HG03103 (cell line): ENCODE measurements around the gene CSNK2A3.

Experiments used
- ATAC-seq: cut with Tn5 transposase; IDR thresholded peaks from one replicate; pipeline ENCODE4 v1.9.1; 2021; ENCODE audit warnings: low read depth; ENCODE audit not compliant: unreplicated experiment

CSNK2A3 gene

DNA sequence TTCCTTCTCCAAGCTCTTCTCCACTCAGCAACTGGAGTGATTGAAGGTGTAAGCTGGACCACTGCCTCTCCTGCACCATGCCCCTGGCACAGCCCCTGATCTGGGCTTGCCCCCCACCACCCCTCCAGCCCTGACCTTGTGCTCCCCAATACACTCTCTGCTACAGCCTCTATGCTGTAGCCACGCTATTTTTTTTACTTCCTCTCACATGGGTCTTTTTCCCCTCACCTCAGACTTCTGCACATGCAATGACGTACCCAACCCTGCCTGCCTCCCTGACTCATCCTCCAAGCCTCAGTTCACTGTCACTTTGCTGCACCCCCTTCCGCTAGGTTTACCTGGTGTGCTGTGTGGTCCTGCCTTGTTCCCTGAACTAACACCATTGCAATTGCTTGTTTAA, 9.0 kb downstream of the CSNK2A3 start:
- ATAC-seq, result no peak

DNA sequence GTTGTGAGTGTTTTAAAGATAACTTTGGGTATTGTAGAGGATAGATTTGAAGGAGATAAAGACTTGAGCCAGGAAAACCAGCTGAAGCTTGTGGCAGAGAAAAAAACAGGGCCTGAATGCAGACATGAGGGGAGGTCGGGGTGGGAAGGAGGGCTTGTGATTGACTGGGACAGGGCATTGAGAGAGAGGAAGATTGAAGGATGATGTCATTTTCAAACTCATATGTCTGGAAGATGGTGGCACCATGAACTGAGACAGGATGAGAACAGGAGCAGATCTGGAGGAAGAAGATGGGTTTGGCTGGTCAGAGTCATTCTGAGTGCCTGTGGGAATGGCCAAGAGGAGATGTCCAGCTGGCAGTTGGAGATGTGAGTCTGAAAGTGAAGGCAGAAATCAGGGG, 14.7 kb downstream of the CSNK2A3 start:
- ATAC-seq, result no peak

DNA sequence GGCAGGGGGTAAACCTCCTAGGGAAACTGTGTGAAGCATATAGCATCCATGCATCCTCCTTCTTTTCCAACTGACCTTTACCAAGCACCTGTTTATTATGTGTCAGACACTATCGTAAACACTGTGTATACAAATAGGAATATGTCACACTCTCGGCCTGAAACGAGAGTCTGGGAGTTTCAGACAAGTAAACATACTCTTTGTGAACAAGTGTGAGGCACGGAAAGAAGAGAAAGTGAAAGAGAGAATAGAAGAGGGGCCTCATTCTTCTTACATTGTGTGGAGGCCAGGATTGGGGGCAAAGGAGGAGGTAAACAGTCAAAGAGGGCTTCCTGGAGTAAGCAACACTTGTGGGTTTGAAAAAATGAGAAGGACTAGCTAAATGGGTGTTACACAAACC, 16.4 kb downstream of the CSNK2A3 start:
- no peak for ATAC-seq

DNA sequence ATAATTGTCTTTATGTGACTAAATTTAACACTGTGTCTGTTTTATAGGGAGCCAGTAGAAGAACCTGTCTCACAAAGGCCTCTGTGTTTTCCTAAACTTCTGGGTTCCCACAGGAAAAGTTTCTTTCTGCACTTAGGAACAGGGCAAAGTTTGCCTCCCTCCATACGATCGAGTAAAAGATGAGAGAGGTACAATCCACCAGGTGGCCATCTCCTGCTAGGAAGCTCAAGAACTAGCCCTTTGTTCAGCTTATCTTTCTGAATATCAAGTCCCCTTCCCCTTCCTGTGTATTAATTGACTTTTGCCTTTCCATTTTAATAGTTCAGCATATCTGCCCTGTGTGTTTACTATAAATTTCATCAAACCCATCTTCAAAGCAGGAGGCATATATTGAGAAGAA, 18.0 kb downstream of the CSNK2A3 start:
- ATAC-seq, result no peak

DNA sequence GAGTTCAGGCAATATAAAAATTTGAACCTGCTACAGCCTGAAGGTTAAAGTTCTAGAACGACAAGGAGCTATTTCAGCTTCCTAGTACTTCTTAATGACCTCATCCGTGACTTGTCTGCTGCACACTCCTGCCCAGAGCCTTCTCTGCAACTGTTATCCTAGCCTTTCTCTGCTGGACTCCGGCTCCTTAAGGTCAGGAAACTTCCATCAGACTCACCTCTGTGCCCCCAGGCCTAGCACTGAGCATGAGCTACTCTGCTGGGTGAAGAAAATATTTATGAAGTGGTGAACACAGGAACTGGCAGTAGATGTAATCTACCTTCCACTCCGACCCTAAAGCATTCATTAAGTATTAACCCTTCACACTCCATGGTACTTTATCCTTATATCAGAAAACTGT, 18.4 kb downstream of the CSNK2A3 start:
- ATAC-seq, result no peak

DNA sequence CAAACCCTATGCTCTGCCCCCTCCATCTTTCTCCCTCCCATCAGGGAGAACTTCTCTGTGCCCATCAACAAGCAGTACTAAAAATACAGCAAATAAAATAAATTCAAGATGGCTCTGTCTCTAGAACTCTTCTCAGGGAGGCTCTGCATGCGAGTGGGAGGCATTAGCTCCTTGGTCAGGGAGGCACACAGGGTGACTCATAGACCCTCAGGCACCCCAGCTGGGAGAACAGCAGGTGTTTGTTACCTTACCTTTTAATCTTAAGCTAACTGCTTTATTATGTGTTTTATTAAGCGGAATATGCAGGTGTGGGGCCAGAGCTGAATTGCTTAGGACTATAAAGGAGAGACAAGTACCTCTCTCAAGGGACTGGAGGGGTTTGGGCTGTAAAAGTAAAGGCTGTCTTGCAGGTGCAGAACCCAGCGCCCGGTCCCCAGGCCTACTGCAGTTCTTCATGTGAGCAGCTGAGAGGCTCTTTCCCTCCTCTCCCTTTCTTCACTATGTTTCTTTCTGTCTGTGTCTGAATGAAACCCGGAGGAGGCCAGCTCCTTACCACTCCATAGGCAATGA, 20.8 kb downstream of the CSNK2A3 start:
- no peak for ATAC-seq

DNA sequence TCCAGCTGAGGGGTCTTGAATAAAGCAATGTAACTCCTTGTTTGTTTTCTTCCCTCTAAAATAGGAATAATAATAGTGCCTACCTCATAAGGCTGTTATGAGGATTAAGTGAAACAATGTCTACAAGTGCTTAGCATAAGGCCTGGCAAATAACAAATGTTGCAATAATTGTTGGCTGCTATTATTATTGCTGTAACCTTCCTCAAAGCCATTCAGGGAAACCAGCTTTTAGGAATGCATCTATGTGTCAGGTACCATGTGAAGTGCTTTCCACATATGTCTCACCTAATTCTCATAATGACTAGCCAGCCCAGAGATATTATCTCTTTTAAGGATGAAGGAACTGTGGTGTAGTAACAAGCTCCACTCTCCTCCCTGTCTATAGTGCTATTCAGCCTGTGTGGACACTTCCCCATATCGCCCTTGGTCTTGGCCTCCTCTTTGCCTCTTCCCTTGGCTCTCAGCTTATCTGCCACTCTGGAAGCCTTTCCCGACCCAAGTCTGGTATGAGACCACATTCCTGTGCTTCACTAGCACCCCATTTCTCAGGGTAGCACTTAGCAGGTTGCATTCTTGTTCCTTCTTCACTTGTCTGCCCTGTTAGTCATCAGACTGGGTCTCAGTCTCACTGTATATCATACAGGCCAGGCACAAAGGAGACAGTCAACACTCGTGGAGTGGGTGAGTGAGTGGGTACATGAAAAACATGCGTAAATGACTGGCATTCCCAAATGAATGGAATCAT, 23.8 kb downstream of the CSNK2A3 start:
- no peak for ATAC-seq

DNA sequence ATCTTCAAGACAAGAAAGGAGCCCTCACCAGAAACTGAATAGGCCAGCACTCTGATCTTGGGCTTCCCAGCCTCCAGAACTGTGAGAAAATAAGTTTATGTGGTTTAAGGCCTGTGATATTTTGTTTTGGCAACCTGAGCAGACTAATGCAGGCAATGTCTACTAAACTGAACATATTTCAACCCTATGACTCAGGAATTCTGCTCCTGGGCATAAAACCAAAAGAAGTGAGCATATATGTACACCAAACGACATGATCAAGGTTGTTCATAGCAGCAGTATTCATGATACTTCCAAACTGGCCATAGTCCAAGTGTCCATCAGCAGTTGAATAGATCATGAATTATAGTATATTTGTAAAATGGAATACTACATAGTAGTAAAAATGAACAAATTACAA, 29.0 kb downstream of the CSNK2A3 start:
- no peak for ATAC-seq

DNA sequence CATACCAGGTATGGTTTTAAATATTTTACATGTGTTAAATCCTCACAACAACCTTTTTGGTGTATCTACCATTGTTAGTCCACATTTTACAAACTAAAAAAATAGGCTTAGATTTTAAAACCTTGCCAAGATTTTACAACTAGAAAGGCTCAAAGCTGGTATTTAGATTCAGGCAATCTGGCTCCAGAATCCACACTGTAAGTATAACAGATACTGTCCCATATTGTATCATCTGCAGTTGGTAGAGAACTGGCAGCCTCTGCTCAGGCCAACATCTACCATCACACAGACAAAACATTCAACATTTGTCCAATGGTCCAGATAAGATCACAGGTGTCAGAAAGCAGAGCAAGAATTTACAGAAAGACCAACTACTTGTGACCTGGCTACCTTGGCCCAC, 30.9 kb downstream of the CSNK2A3 start:
- no peak for ATAC-seq

DNA sequence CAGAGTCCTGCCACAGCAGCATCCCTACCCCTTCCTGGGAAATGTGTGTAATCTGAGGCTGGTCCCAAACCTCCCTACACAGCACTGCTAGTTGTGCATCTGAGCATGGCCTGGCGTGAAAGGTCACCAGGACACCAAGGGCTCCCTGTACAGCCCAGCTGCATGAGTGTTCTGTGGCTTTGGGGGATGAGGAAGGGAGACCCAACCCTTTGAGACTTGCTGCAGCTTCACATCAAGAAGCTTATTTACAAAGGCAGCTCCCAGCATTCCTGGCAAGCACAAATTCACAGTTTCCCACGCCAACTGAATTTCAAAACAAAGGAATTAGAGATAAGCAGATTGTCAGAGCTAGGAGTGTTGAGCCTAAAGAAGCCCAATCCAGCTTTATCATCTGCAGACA, 32.2 kb downstream of the CSNK2A3 start:
- ATAC-seq, result no peak

DNA sequence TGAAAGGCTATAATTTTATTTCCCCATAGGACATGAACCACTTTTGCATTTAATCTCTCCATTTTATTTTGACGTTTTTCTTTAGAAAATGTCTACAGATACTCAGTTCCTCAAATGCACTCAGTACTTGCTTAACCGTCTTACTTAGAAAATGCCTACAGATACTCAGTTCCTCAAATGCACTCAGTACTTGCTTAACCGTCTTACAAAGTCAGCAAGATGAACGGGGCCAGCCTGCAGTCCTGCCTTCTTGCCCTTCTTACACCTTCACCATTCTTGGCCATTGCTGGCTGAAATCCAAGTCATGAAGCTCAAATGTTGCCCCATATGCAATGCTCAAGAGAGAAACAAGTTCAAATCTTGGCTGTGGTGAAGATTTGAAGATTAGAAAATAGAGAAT, 34.1 kb downstream of the CSNK2A3 start:
- peak; percentile 94 for ATAC-seq

DNA sequence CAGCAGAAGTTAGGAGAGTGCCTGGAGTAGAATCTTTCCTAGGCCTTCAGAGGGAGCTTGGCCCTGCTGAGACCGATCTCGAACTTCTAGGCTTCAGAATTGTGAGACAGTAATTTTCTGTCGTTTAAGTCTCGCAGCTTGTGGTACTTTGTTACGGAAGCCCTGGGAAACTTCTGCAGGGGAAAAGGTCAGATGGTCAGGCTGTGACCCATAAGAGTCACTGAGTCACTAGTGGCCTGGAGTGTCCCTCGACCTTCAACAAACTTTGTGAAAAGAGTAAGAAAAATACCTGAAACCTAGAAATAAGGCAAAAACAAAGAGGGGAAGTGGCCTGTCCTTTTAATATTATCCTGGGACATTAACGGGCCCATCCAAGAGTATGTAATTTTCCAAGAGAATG, 34.6 kb downstream of the CSNK2A3 start:
- ATAC-seq, result no peak

DNA sequence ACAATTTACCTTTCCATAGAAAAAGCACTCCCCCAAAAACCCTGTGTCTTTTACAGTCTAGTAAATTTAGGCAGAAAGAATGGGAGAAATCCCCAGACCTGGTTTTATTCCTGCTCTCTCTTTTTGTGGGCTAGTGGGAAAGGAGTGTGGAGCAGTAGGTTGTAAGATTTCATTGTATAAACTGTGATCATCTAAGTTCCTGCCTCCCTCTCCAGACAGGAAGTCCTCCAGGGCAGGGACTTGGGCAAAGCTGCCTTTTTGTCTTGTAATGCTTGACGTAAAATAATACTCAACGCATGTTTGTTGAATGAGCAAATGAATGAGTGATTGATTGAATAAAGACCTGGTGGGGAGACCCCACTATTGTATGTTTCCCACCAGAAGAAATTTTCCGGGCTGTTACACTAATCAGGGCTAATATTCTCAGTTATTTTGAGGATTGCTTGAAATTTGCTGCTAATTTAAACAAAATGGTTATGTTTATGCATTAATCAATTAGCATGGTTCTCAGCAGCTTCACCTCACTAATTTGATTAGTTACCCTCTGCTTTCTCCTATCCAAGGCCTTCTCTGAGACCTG, 36.3 kb downstream of the CSNK2A3 start:
- no peak for ATAC-seq

DNA sequence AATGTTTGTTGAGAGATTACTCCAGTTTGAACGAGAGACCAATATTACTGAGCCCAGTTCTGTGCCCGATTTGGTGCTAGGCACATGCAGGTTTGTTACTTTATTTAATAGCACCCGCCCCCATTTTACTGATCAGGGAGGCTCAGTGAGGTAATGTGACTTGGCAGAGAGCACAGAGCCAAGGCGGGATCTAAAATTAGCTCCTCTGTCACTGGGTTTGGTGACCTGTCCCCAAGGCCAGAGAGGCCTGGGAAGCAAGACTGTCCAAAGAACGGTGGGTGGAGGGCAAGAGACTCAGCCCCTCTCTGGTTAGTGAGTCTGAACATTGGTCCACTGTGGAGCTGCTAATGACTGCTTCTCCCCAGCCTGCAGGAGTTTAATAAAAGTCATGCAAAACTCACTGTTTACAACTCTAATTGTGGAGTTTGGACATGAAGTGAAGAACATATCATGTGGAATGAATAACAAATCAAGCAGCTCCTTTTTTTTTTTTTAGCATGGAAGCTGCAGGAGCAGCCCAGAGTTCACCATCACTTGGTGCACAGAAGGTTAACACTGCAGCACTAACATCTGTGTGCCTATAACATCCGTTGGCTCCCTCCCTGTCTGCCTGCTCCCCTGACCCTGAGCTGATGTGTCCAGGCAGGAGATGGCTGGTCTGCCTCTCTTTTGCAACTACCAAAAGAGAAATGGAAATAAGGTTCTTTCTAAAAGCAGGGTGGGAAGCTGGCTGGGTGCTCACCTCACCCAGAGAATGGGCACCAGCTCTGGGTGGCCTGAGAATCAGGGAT, 39.0 kb downstream of the CSNK2A3 start:
- no peak for ATAC-seq

DNA sequence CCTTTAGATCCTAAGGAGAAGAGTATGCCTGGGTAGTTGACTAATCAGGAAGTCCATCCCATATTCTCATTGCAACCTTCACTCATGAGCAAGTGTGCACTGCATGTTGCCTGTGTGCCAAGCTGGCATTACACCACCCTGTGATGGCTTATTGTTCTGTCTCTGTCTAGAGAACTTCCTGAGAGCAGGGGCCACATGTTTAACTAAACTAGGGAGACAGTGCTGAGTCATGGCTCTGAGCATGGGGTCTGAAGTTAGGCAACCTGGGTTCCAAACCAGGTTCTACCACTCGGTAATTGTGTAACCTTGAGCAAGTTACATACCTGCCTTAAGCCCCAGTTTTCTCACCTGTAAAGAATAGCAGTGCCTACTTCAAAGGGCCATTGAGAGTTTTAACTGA, 39.6 kb downstream of the CSNK2A3 start:
- no peak for ATAC-seq

DNA sequence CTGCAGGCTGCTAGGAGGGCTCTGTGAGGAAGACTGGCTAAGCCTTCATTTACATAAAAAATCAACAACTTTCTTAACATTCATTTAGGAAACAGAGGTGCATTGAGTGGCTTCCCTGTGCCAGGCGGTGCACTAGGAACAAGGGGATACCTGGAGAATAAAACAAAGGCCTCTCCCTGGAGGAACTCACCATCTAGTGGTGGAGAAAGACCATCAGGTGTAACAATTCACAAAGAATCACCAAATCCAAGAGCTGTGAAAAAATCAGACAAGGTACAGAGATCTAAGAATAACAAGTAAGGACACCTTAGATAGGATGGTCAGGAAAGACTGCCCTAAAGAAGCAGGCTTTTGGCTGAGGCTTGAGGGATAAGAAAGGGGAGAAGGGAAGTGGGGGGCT, 40.3 kb downstream of the CSNK2A3 start:
- ATAC-seq, result no peak

DNA sequence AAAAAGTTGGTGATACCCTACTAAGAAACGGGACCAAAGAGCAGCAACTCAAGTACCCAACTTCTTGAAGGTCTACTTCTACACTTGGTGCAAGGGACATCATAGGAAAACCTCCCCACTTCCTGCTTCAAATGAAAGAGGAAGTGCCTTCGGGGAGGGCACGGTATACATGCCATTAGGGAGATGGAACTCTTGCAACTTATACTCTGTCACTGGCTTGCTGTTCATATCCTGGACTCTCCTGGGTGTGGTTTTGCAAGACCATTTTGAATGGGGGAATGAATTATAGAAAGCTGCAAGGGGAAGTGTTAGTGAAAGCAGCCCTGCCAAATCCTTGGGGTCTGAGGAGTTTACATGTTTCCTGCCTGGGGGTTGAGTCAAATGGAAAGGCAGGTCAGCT, 41.9 kb downstream of the CSNK2A3 start:
- ATAC-seq, result peak; percentile 55

DNA sequence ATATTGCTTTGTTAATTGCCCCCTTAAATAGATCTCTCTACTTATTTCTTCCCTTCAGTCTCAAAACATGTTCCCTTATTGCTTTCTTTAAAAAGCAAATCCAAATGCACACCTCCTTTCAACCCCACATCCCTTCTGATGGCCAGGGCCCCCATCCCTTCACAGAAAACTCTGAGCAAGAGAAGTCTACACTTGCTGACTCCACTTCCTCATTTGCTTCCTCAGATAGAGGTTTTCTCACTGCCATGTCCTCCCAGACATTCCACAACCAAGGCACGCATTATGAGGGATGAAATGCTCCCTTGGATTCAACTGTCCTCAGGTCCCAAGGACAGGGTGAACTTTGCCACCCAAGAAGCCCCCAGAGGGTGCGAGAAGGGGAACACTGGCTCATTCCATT, 43.1 kb downstream of the CSNK2A3 start:
- ATAC-seq, result no peak

DNA sequence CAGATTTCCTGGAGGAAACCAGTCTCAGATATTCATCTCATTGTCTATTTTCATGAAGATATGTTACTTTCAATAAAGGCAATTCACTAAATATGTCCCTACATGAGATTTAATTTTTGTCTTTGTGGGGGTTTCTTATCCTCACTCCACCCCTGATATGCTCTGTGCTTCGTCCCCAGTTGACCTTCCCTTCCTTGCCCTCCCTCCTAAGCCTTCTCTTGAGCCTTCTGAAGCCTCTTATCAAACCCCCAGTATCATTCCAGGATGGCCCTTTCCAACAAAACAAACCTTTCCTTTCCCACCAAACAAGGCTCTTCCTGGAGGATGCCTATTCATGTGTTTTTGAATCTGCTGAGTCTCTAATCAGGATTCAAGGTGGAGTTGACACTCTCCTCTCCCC, 44.8 kb downstream of the CSNK2A3 start:
- no peak for ATAC-seq

DNA sequence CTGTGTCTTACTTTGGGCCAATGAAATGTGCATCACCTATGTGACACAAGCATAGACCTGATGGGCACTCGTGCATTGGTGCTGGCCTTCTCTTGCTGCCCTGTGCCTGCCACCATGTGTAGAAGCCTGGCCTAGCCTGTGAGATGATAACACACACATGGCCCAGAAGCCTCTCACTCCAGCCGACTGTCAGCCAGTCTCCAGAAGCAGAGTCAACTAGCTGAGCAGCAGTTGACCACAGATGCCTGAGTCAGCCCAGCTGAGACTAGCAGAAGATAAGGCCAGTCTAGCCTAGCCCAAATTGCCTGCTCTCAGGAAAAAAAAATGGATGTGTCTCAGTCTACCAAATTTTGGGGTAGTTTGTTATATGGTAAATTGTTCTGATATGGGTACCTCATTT, 46.2 kb downstream of the CSNK2A3 start:
- no peak for ATAC-seq

DNA sequence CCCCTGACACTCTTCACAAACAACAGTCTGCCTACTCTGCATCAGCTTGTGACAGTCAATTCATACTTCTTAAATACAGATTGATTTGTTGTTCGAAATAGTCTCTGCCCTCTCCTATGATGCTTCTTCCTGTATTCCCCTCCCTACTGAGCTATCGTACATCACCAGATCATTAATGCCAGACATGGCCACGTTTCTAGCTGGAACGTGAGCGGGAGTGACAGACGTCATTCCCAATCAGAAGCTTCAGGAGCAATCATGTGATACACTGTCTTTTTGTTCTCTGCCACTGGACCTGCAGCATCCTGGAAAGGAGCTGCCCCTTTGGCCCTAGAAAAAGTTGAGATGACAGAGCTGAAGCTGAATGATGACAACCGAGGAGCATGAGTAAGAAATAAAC, 48.5 kb downstream of the CSNK2A3 start:
- no peak for ATAC-seq

DNA sequence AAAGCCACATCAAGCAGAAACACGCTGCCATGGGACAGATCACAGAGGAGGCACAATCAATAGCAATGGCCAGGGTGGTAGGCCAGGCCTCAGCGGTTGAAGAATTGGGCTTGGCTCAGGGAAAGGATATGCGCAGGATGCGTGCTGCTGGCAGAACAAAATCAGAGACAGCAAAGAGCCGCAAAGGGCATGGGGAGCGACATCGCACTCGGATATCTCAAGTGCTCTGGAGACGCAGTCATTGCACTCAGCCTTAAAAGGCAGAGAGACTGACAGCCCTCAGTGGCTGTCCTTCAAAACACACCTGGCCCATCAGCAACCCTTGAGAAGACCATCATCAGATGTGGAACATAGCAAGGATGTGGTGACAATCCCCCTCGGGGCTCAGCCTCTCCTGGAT, 50.5 kb downstream of the CSNK2A3 start:
- no peak for ATAC-seq
